Esophagus muscularis mucosa (tissue), 4 donors: ENCODE data around the gene UNC5B.

Source experiments
- EP300 ChIP-seq: sonication (generic); formaldehyde crosslinking; IDR thresholded peaks from one replicate; pipeline ENCODE4 v1.6.1; 2017; ENCODE audit warnings: antibody characterized with exemption
- POLR2A ChIP-seq: fragments of 450-650 bp; IDR thresholded peaks from one replicate; pipeline ENCODE4 v1.6.1; 2017; ENCODE audit warnings: antibody characterized with exemption, moderate library complexity, mild to moderate bottlenecking, low read depth
- TF ChIP-seq, protein P1 (sequence below), 3 experiments: fragments of 200-600 bp in 2 of 3; fragments of 450-650 bp in 1 of 3; sonication (generic) in 2 of 3; IDR thresholded peaks; one replicate each; pipeline ENCODE4 v1.5.1; 2017 to 2019; ENCODE audit warnings: antibody characterized with exemption in 3 of 3, mild to moderate bottlenecking in 2 of 3, moderate library complexity in 1 of 3

GRCh38 chr10:71236286-71236685, 23.9 kb downstream of the UNC5B start:
- TF ChIP-seq EP300 (no peak), POLR2A (no peak)
- TF ChIP-seq, protein P1, sequence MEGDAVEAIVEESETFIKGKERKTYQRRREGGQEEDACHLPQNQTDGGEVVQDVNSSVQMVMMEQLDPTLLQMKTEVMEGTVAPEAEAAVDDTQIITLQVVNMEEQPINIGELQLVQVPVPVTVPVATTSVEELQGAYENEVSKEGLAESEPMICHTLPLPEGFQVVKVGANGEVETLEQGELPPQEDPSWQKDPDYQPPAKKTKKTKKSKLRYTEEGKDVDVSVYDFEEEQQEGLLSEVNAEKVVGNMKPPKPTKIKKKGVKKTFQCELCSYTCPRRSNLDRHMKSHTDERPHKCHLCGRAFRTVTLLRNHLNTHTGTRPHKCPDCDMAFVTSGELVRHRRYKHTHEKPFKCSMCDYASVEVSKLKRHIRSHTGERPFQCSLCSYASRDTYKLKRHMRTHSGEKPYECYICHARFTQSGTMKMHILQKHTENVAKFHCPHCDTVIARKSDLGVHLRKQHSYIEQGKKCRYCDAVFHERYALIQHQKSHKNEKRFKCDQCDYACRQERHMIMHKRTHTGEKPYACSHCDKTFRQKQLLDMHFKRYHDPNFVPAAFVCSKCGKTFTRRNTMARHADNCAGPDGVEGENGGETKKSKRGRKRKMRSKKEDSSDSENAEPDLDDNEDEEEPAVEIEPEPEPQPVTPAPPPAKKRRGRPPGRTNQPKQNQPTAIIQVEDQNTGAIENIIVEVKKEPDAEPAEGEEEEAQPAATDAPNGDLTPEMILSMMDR (IDR thresholded peaks at IDR 0.05) = no peak
